Lower lobe of right lung (tissue), 2 donors: ENCODE results near the gene TM4SF20. TPM values are rescaled to one million over a fixed set of nuclear protein-coding genes. Genes with fewer than 3 reads are reported as not detected.

Experiments used
- ATAC-seq, 2 donors: fragments of 200-7000 bp; cut with Tn5 transposase; one replicate each; pipeline ENCODE4 v1.9.1; 2020 to 2022; ENCODE audit warnings: mild to moderate bottlenecking in 2 of 2, moderate library complexity in 2 of 2
- DNase-seq: peaks from one replicate; pipeline ENCODE4 v3.0.0-alpha.2; 2020
- H3K27ac ChIP-seq: fragments of 200-600 bp; one replicate; pipeline ENCODE4 v1.8.0; 2022
- H3K27me3 ChIP-seq: fragments of 200-600 bp; one replicate; pipeline ENCODE4 v1.8.0; 2022; ENCODE audit warnings: low read depth
- H3K36me3 ChIP-seq: fragments of 200-600 bp; one replicate; pipeline ENCODE4 v1.8.0; 2022; ENCODE audit warnings: mild to moderate bottlenecking
- H3K4me1 ChIP-seq: fragments of 200-600 bp; one replicate; pipeline ENCODE4 v1.8.0; 2022
- H3K4me3 ChIP-seq: fragments of 200-600 bp; one replicate; pipeline ENCODE4 v1.8.0; 2022; ENCODE audit warnings: mild to moderate bottlenecking
- H3K9me3 ChIP-seq: fragments of 200-600 bp; one replicate; pipeline ENCODE4 v1.8.0; 2022
- intact Hi-C: fragments of 100-400 bp; cut with DNase I; formaldehyde crosslinking; loops from one replicate; pipeline ENCODE4 v1.11.0; 2022
- total RNA-seq: library from RNA; stranded (reverse); fragmentation: NEBNext Ultra II Directional; extraction: Animal tissue kit (Norgen Biotek cat#: 25700); gene quantifications from one replicate; pipeline ENCODE4 v1.2.1, GENCODE V29; 2021
- TF ChIP-seq, protein P1 (sequence below): fragments of 200-600 bp; IDR thresholded peaks from one replicate; pipeline ENCODE4 v1.8.0; 2022; ENCODE audit warnings: antibody characterized with exemption, mild to moderate bottlenecking
- donor health status: DM: no; HTN: yes; CAD: no; lungs with severe emphysema.

The TM4SF20 gene
- total RNA-seq, 1 donor from 2014 or later, result not detected

DNA sequence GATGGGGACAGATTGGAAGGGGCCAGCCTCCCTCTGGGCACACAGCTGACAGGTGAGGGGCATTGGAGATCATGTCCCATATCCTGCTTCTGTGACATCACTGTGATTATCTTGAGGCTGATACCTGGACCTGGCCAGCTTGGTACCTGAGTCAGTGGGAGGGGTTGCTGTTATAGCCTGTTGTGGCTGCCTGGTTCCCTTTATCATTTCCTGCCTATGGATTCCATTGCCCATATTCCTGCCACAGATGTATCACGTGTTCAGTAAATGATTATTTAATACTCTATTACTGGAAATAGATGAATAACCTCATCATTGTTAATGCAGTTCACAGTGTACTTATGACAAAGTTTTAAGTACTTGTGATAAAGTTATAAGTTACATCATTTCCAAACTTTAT, 16.4 kb upstream of the TM4SF20 start:
- DNase-seq (no peak), ATAC-seq (no peak)
- Histone ChIP-seq H3K27me3 (no peaks in the 10 kb centered on the region), H3K9me3 (no peaks in the 10 kb centered on the region), H3K36me3 (no peaks in the 10 kb centered on the region), H3K4me1 (no peaks in the 10 kb centered on the region), H3K27ac (no peak overlapping the region), H3K4me3 (no peak overlapping the region)
- intact Hi-C loops, result no loop called here
- TF ChIP-seq, protein P1, sequence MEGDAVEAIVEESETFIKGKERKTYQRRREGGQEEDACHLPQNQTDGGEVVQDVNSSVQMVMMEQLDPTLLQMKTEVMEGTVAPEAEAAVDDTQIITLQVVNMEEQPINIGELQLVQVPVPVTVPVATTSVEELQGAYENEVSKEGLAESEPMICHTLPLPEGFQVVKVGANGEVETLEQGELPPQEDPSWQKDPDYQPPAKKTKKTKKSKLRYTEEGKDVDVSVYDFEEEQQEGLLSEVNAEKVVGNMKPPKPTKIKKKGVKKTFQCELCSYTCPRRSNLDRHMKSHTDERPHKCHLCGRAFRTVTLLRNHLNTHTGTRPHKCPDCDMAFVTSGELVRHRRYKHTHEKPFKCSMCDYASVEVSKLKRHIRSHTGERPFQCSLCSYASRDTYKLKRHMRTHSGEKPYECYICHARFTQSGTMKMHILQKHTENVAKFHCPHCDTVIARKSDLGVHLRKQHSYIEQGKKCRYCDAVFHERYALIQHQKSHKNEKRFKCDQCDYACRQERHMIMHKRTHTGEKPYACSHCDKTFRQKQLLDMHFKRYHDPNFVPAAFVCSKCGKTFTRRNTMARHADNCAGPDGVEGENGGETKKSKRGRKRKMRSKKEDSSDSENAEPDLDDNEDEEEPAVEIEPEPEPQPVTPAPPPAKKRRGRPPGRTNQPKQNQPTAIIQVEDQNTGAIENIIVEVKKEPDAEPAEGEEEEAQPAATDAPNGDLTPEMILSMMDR, result no peak

DNA sequence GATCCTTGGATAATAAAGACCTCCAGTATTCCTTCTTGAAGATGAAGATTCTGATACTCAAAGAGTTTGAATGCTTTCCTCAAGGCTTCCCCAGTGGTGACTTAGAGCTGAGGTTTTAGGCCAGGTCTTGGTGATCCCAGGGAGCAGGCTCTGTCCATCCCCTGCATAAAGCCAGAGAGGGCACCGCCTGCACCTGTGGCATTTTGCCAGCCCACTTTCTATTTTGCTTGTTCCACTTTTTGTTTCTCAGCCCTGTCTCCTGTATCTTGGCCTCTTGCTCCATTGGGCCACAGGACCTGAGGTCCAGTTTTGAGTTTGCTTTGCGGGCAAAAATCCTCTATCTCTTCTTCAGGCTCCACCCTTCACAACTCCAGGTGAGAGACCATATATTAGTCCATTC, 15.3 kb upstream of the TM4SF20 start:
- intact Hi-C loops, result no loop called here
- Histone ChIP-seq H3K27me3 (no peaks in the 10 kb centered on the region), H3K27ac (no peak overlapping the region), H3K36me3 (no peaks in the 10 kb centered on the region), H3K9me3 (no peaks in the 10 kb centered on the region), H3K4me1 (no peaks in the 10 kb centered on the region), H3K4me3 (no peak overlapping the region)
- DNase-seq, result no peak
- TF ChIP-seq, protein P1, result no peak
- ATAC-seq, result no peak

DNA sequence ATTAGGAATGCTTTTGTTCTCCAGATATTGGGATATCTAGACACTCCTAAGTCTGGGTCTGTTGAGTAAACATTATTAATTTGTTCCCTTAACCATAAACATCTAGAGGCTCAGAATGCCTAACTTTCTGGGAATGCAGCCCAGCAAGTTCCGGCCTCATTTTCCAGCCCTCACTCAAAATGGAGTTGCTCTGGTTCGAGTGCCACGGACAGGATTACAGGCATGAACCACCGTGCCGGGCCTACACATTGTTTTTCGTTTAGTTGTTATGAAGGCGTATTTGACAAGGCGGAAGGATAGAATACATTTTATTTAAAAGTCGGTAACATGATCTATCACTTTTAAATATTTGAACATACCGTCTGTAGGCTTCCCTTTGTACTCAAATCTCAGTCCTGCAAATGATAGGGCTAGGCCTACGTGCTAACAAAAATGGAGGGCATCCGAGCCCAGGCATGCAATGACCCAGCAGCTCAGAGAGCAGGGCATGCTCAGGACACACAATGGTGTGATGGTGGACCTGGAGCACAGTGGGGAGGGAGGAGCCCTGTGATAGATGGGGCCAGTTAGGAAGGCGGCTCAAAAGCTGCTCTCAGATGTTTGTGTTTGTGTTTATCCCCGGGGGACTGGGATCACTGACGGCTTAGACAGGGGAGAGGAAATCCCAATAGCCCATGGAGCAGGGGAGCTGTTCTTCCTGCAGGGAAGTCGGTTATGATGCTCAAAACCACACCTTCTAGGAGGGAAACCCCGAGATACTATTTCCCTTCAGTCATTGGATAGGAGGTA, 11.6 kb upstream of the TM4SF20 start:
- no peak overlapping the region for H3K27ac ChIP-seq
- DNase-seq (no peak), ATAC-seq (no peak)
- no peak overlapping the region for H3K4me3 ChIP-seq
- TF ChIP-seq, protein P1, result no peak
- no peaks in the 10 kb centered on the region for H3K36me3 ChIP-seq
- no peaks in the 10 kb centered on the region for H3K9me3 ChIP-seq
- no peaks in the 10 kb centered on the region for H3K4me1 ChIP-seq
- intact Hi-C loops, result no loop called here
- no peaks in the 10 kb centered on the region for H3K27me3 ChIP-seq

DNA sequence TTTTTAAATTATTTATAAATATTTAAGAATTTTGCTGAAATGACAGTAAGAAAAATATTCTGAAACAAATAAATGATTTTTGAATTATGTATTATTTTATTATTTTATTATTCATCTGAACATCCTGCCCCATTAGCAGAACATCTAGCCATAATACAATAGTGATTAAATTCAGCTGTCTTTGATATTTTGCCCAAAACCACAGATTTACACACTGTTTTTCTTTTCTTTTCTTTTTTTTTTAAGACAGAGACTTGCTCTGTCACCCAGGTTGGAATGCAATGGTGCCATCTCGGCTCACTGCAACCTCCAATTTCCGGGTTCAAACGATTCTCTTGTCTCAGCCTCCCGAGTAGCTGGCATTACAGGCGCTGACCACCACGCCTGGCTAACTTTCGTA, 10.6 kb upstream of the TM4SF20 start:
- H3K9me3 ChIP-seq, result no peaks in the 10 kb centered on the region
- DNase-seq (no peak), ATAC-seq (no peak)
- intact Hi-C loops, result no loop called here
- H3K27ac ChIP-seq, result no peak overlapping the region
- TF ChIP-seq, protein P1, result no peak
- no peak overlapping the region for H3K4me3 ChIP-seq
- H3K36me3 ChIP-seq, result no peaks in the 10 kb centered on the region
- no peaks in the 10 kb centered on the region for H3K27me3 ChIP-seq
- no peaks in the 10 kb centered on the region for H3K4me1 ChIP-seq

DNA sequence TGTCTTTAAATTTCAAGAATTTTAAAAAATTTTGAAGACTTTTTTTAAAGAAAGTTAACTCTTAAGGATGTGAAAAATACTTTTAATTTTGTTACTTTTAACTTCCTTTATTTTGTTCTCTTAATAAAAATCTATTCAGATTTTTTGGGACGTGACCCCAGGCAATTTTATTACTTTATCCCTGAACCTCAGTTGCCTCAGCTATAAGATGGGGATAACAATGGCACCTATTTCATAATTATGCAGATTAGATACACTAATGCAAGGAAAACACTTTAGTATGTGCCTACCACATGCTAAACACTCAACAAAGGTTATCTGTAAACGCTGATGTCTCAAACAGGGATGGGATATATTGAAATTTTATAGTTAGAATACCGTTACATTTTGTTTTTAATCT, 10.1 kb upstream of the TM4SF20 start:
- Histone ChIP-seq H3K36me3 (no peaks in the 10 kb centered on the region), H3K4me1 (no peaks in the 10 kb centered on the region), H3K9me3 (no peaks in the 10 kb centered on the region), H3K27ac (no peak overlapping the region), H3K27me3 (no peaks in the 10 kb centered on the region), H3K4me3 (no peak overlapping the region)
- TF ChIP-seq, protein P1, result no peak
- ATAC-seq, result no peak
- no peak for DNase-seq
- intact Hi-C loops, result no loop called here
